Measurements from ENCODE around the gene PGS1.

The PGS1 gene

GRCh38 chr17:78469443-78469842 lies 91.0 kb downstream of the PGS1 start:
- DNase-seq (ENCODE audit: low read depth): no peak
- no peak overlapping the region for H3K4me3 ChIP-seq (ENCODE audit: control insufficient read depth, low read depth, low read length)
- TF ChIP-seq, protein P1, sequence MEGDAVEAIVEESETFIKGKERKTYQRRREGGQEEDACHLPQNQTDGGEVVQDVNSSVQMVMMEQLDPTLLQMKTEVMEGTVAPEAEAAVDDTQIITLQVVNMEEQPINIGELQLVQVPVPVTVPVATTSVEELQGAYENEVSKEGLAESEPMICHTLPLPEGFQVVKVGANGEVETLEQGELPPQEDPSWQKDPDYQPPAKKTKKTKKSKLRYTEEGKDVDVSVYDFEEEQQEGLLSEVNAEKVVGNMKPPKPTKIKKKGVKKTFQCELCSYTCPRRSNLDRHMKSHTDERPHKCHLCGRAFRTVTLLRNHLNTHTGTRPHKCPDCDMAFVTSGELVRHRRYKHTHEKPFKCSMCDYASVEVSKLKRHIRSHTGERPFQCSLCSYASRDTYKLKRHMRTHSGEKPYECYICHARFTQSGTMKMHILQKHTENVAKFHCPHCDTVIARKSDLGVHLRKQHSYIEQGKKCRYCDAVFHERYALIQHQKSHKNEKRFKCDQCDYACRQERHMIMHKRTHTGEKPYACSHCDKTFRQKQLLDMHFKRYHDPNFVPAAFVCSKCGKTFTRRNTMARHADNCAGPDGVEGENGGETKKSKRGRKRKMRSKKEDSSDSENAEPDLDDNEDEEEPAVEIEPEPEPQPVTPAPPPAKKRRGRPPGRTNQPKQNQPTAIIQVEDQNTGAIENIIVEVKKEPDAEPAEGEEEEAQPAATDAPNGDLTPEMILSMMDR (IDR thresholded peaks at IDR 0.05; ENCODE audit: control insufficient read depth, insufficient read depth, low read depth, low read length, missing control alignments): no peak

DNA sequence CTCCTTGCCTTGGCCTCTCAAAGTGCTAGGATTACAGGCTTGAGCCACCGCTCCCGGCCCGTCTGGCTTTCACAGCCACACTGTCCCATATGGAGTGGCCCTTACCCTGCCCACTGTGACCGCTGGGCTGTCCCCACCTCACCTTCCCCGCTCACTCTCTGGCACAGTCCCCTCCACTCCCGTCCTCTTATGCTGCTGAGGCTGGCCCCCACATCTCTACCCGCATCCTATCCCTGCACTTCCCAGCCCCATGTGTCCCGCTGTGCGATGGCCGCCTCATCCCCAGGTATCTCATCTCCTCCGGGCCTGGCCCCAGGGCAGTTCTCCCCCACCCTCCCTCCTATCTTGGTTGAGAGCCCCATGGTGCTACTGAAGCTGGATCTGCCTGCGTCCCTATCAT lies 93.2 kb downstream of the PGS1 start:
- TF ChIP-seq, protein P1 (IDR thresholded peaks at IDR 0.05; ENCODE audit: control insufficient read depth, insufficient read depth, low read depth, low read length, missing control alignments): no peak
- DNase-seq (ENCODE audit: low read depth): no peak
- H3K4me3 ChIP-seq (ENCODE audit: control insufficient read depth, low read depth, low read length): no peak overlapping the region

DNA sequence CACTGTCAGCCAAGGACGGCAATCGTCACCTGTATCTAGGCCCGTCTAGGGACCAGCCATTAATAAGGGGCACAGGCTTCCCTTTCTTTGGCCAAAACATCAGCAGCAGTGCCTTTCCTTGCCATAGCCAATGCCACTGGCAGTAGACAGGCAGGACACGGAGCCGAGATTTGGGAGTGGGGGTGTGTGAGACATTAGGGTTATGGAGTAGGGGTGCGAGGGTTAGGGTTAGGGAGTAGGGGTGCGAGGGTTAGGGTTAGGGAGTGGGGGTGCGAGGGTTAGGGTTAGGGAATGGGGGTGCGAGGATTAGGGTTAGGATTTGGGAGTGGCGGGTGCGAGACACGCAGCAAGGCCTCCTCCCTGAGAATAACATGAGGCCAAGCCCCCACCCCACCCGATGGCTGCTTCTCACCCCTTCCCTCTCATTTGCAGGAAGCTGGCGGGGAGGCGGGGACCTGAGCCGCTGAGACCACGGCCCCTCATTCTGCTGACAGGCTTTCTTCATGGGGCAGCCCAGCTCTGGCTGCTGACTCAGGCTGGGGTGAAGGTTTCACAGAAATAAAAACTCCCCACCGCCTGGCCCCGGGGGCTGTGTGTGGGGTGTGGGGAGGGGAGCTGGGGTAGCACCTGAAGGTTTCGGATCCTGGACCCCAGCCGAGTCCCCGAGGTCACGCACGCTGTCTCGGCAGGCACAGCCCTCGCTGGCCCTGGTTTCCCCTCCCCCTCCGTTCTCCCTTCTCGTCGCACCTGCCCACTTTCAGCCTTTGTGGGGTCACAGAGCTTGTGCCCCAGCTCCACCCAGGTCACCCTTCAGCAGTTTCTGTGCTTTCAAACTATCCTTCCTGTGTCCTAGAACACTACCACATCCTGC lies 93.8 kb downstream of the PGS1 start:
- no peak for DNase-seq (ENCODE audit: low read depth)
- TF ChIP-seq, protein P1 (IDR thresholded peaks at IDR 0.05; ENCODE audit: control insufficient read depth, insufficient read depth, low read depth, low read length, missing control alignments): no peak
- no peak overlapping the region for H3K4me3 ChIP-seq (ENCODE audit: control insufficient read depth, low read depth, low read length)

GRCh38 chr17:78473951-78474613 lies 95.6 kb downstream of the PGS1 start:
- DNase-seq (ENCODE audit: low read depth): no peak
- TF ChIP-seq, protein P1 (IDR thresholded peaks at IDR 0.05; ENCODE audit: control insufficient read depth, insufficient read depth, low read depth, low read length, missing control alignments): no peak
- no peak overlapping the region for H3K4me3 ChIP-seq (ENCODE audit: control insufficient read depth, low read depth, low read length)
